ENCODE data around the gene DNM3.

GRCh38 chr1:172238158-172238557 is 396.9 kb downstream of the DNM3 start:
- no peak for TF ChIP-seq EZH2 (IDR thresholded peaks at IDR 0.05; ENCODE audit: borderline replicate concordance, low read depth, low read length, severe bottlenecking)
- no peak for TF ChIP-seq POLR2AphosphoS5 (IDR thresholded peaks at IDR 0.05; ENCODE audit: insufficient read depth, low read depth, low read length)
- TF ChIP-seq CTCF (IDR thresholded peaks at IDR 0.05; ENCODE audit: extremely low read depth in 1 of 2, insufficient read depth in 1 of 2, low read depth in 1 of 2, low read length in 2 of 2) = no peak
- no peak for TF ChIP-seq JUN (IDR thresholded peaks at IDR 0.05; ENCODE audit: borderline replicate concordance, insufficient read depth, insufficient read length, low read depth)
- TF ChIP-seq, protein P1, sequence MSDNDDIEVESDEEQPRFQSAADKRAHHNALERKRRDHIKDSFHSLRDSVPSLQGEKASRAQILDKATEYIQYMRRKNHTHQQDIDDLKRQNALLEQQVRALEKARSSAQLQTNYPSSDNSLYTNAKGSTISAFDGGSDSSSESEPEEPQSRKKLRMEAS (IDR thresholded peaks at IDR 0.05; ENCODE audit: insufficient read depth, insufficient read length) = no peak
- TF ChIP-seq POLR2A (IDR thresholded peaks at IDR 0.05; ENCODE audit: low read depth, low read length) = no peak
